ENCODE measurements around the gene ADGRG2. TPM values are rescaled to one million over a fixed set of nuclear protein-coding genes. Genes with fewer than 3 reads are reported as not detected.

The ADGRG2 gene
- total RNA-seq, 1 experiment from 2014 or later, result not detected

GRCh38 chrX:18998653-18999052 lies 123.6 kb downstream of the ADGRG2 start:
- Mint-ChIP-seq H3K4me1 (ENCODE audit: low read depth, unreplicated experiment) (peaks cover 7% of the 10 kb centered on the region), H3K36me3 (ENCODE audit: insufficient read depth, unreplicated experiment) (no peaks in the 10 kb centered on the region), H3K4me3 (ENCODE audit: unreplicated experiment) (no peak overlapping the region), H3K27me3 (ENCODE audit: insufficient read depth, unreplicated experiment) (no peaks in the 10 kb centered on the region), H3K27ac (ENCODE audit: unreplicated experiment) (no peak overlapping the region), H3K9me3 (ENCODE audit: unreplicated experiment) (no peaks in the 10 kb centered on the region)
- TF ChIP-seq CTCF (IDR thresholded peaks at IDR 0.05; ENCODE audit: insufficient read depth in 1 of 2, low read depth in 1 of 2, low read length in 1 of 2, severe bottlenecking in 1 of 2, unreplicated experiment in 1 of 2), result no peak
- ChIA-PET POLR2A (no interaction called here), CTCF (no interaction called here)
- BruUV-seq (replicated peaks), result no TSS peak
- H3K9me3 ChIP-seq, result no peaks in the 10 kb centered on the region
- no peak for DNase-seq
- no peaks in the 10 kb centered on the region for H3K36me3 ChIP-seq (ENCODE audit: control insufficient read depth, insufficient read depth, low read length)
- intact Hi-C loops (cut with micrococcal nuclease; ENCODE audit: unreplicated experiment), result no loop called here
- peaks cover 8% of the 10 kb centered on the region for H3K4me1 ChIP-seq
- no peaks in the 10 kb centered on the region for H3K27me3 ChIP-seq (replicated peaks; ENCODE audit: control insufficient read depth, insufficient read depth, low read length)
- no peak overlapping the region for H3K4me3 ChIP-seq (ENCODE audit: low read depth, low read length)

GRCh38 chrX:18997916-18998315 lies 124.4 kb downstream of the ADGRG2 start:
- Mint-ChIP-seq H3K9me3 (ENCODE audit: unreplicated experiment) (no peaks in the 10 kb centered on the region), H3K27ac (ENCODE audit: unreplicated experiment) (no peak overlapping the region), H3K36me3 (ENCODE audit: insufficient read depth, unreplicated experiment) (no peaks in the 10 kb centered on the region), H3K4me3 (ENCODE audit: unreplicated experiment) (no peak overlapping the region), H3K27me3 (ENCODE audit: insufficient read depth, unreplicated experiment) (no peaks in the 10 kb centered on the region), H3K4me1 (ENCODE audit: low read depth, unreplicated experiment) (peaks cover 9% of the 10 kb centered on the region)
- CTCF ChIA-PET, result no interaction called here
- no peak for TF ChIP-seq CTCF (IDR thresholded peaks at IDR 0.05; ENCODE audit: insufficient read depth in 1 of 2, low read depth in 1 of 2, low read length in 1 of 2, severe bottlenecking in 1 of 2, unreplicated experiment in 1 of 2)
- Histone ChIP-seq H3K27me3 (replicated peaks; ENCODE audit: control insufficient read depth, insufficient read depth, low read length) (no peaks in the 10 kb centered on the region), H3K4me1 (peaks cover 8% of the 10 kb centered on the region), H3K4me3 (ENCODE audit: low read depth, low read length) (no peak overlapping the region), H3K36me3 (ENCODE audit: control insufficient read depth, insufficient read depth, low read length) (no peaks in the 10 kb centered on the region), H3K9me3 (no peaks in the 10 kb centered on the region)
- no TSS peak for BruUV-seq (replicated peaks)
- intact Hi-C loops (cut with micrococcal nuclease; ENCODE audit: unreplicated experiment), result no loop called here
- POLR2A ChIA-PET, result no interaction called here
- no peak for DNase-seq

GRCh38 chrX:18996536-18996935 lies 125.7 kb downstream of the ADGRG2 start:
- Mint-ChIP-seq H3K27me3 (ENCODE audit: insufficient read depth, unreplicated experiment) (no peaks in the 10 kb centered on the region), H3K9me3 (ENCODE audit: unreplicated experiment) (no peaks in the 10 kb centered on the region), H3K4me3 (ENCODE audit: unreplicated experiment) (no peak overlapping the region), H3K4me1 (ENCODE audit: low read depth, unreplicated experiment) (peaks cover 14% of the 10 kb centered on the region), H3K27ac (ENCODE audit: unreplicated experiment) (no peak overlapping the region), H3K36me3 (ENCODE audit: insufficient read depth, unreplicated experiment) (no peaks in the 10 kb centered on the region)
- TF ChIP-seq CTCF (IDR thresholded peaks at IDR 0.05; ENCODE audit: insufficient read depth in 1 of 2, low read depth in 1 of 2, low read length in 1 of 2, severe bottlenecking in 1 of 2, unreplicated experiment in 1 of 2), result no peak
- Histone ChIP-seq H3K9me3 (no peaks in the 10 kb centered on the region), H3K4me3 (ENCODE audit: low read depth, low read length) (no peak overlapping the region), H3K4me1 (peaks cover 8% of the 10 kb centered on the region), H3K27me3 (replicated peaks; ENCODE audit: control insufficient read depth, insufficient read depth, low read length) (no peaks in the 10 kb centered on the region), H3K36me3 (ENCODE audit: control insufficient read depth, insufficient read depth, low read length) (no peaks in the 10 kb centered on the region)
- BruUV-seq (replicated peaks), result no TSS peak
- intact Hi-C loops (cut with micrococcal nuclease; ENCODE audit: unreplicated experiment), result no loop called here
- CTCF ChIA-PET, result no interaction called here
- POLR2A ChIA-PET, result no interaction called here
- no peak for DNase-seq
